Head of caudate nucleus (tissue), 42 donors: Measurements from ENCODE around the gene PRUNE1.

ENCODE experiments used
- DNase-seq, 42 donors: peaks; one replicate each; pipeline versions ENCODE4 v3.0.0 to v3.0.0-alpha.2; 2020 to 2021; ENCODE audit warnings: mixed read lengths in 7 of 42
- intact Hi-C: fragments of 100-400 bp; cut with DNase I; formaldehyde crosslinking; loops from one replicate; pipeline ENCODE4 v1.15.0; 2022

PRUNE1 gene

GRCh38 chr1:150999926-151000325, 8.3 kb upstream of the PRUNE1 start:
- no peak for DNase-seq
- intact Hi-C loops: no loop called here

GRCh38 chr1:151000408-151000807, 7.8 kb upstream of the PRUNE1 start:
- intact Hi-C loops: no loop called here
- no peak for DNase-seq

GRCh38 chr1:151001602-151002001, 6.6 kb upstream of the PRUNE1 start:
- no peak for DNase-seq
- intact Hi-C loops: no loop called here

- intact Hi-C loops: no loop called here
- no peak for DNase-seq
Measured at GRCh38 chr1:151002051-151002450, 6.2 kb upstream of the PRUNE1 start.

- intact Hi-C loops: no loop called here
- no peak for DNase-seq
Measured at GRCh38 chr1:151002611-151003010, 5.6 kb upstream of the PRUNE1 start.

- no peak for DNase-seq
- intact Hi-C loops: no loop called here
Measured at GRCh38 chr1:151003180-151003579, 5.1 kb upstream of the PRUNE1 start.

GRCh38 chr1:151005729-151006319, 2.4 kb upstream of the PRUNE1 start:
- intact Hi-C loops: no loop called here
- no peak for DNase-seq

- DNase-seq: peak; percentile 60 to 93 (median 82)
- intact Hi-C loops: no loop called here
Measured at GRCh38 chr1:151006327-151007052, 1.8 kb upstream of the PRUNE1 start, which contains the start of gene MINDY1. Gene MINDY1, minus strand, starts transcription at chr1:151006902. Its CDS starts 4,285 bp downstream, at chr1:151002617.

- no peak for DNase-seq
- intact Hi-C loops: no loop called here
Measured at GRCh38 chr1:151007853-151008243, 401 bp upstream of the PRUNE1 start.

GRCh38 chr1:151009206-151009587, 948 bp downstream of the PRUNE1 start:
- intact Hi-C loops: no loop called here
- DNase-seq: no peak

- intact Hi-C loops: no loop called here
- no peak for DNase-seq
Measured at GRCh38 chr1:151009674-151010345, 1.6 kb downstream of the PRUNE1 start.

- no peak for DNase-seq
- intact Hi-C loops: no loop called here
Measured at GRCh38 chr1:151010346-151010726, 2.1 kb downstream of the PRUNE1 start.

- no peak for DNase-seq
- intact Hi-C loops: no loop called here
Measured at GRCh38 chr1:151011154-151011850, 3.1 kb downstream of the PRUNE1 start.

- intact Hi-C loops: no loop called here
- DNase-seq: no peak
Measured at GRCh38 chr1:151012684-151013471, 4.6 kb downstream of the PRUNE1 start.

GRCh38 chr1:151013518-151013917, 5.3 kb downstream of the PRUNE1 start:
- intact Hi-C loops: no loop called here
- no peak for DNase-seq

- peak; percentile 59 to 94 (median 85) for DNase-seq
- intact Hi-C loops: no loop called here
Measured at GRCh38 chr1:151024540-151025146, 16.4 kb downstream of the PRUNE1 start.

GRCh38 chr1:151026460-151026859, 18.2 kb downstream of the PRUNE1 start:
- no peak for DNase-seq
- intact Hi-C loops: no loop called here

- intact Hi-C loops: no loop called here
Measured at GRCh38 chr1:151032164-151032563, 23.9 kb downstream of the PRUNE1 start.

GRCh38 chr1:151035167-151035566, 26.9 kb downstream of the PRUNE1 start:
- no peak for DNase-seq
- intact Hi-C loops: no loop called here

More at GRCh38 chr1:151032164-151032563, 23.9 kb downstream of the PRUNE1 start:
- no peak for DNase-seq
